ENCODE data around the gene IL17D.

DNA sequence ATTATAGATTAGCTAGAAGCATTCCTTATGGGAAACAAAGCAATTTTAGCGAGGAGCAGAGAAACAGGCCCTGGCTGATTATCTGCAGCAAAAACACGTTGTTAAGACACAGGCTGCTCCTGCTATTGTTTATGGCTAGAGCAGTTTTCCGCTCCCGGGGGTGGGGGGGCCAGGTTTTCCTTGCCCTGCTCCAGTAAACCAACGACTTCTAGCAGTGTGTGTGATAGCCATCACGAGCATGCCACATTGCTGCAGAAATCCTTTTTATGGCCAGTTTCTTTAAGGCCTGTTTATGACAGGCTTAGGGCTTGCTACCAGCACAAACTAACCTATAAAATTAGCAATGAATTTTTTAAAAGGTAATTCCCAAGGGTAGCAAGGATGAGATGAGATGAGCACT is 18.4 kb upstream of the IL17D start:
- TF ChIP-seq, protein P1, sequence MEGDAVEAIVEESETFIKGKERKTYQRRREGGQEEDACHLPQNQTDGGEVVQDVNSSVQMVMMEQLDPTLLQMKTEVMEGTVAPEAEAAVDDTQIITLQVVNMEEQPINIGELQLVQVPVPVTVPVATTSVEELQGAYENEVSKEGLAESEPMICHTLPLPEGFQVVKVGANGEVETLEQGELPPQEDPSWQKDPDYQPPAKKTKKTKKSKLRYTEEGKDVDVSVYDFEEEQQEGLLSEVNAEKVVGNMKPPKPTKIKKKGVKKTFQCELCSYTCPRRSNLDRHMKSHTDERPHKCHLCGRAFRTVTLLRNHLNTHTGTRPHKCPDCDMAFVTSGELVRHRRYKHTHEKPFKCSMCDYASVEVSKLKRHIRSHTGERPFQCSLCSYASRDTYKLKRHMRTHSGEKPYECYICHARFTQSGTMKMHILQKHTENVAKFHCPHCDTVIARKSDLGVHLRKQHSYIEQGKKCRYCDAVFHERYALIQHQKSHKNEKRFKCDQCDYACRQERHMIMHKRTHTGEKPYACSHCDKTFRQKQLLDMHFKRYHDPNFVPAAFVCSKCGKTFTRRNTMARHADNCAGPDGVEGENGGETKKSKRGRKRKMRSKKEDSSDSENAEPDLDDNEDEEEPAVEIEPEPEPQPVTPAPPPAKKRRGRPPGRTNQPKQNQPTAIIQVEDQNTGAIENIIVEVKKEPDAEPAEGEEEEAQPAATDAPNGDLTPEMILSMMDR (IDR thresholded peaks at IDR 0.05; ENCODE audit: extremely low read depth in 1 of 2, insufficient read depth in 1 of 2, low read depth in 1 of 2, low read length in 2 of 2): no peak
- no peak for TF ChIP-seq GATA2 (IDR thresholded peaks at IDR 0.05; ENCODE audit: insufficient read depth, insufficient read length, low read depth, low read length)
- no peak for TF ChIP-seq POLR2AphosphoS5 (IDR thresholded peaks at IDR 0.05; ENCODE audit: insufficient read depth, low read depth, low read length)
- no peak for TF ChIP-seq POLR2A (IDR thresholded peaks at IDR 0.05; ENCODE audit: low read depth, low read length)
- no peak for TF ChIP-seq EZH2 (IDR thresholded peaks at IDR 0.05; ENCODE audit: borderline replicate concordance, low read depth, low read length, severe bottlenecking)
- TF ChIP-seq JUN (IDR thresholded peaks at IDR 0.05; ENCODE audit: borderline replicate concordance, insufficient read depth, insufficient read length, low read depth): no peak
- TF ChIP-seq FOS (IDR thresholded peaks at IDR 0.05; ENCODE audit: borderline replicate concordance, insufficient read depth, low read length): no peak
